ENCODE measurements around the gene TMEM271.
A peak's percentile ranks its signal among the peaks of the same experiment; 100 is the strongest.
"Not testable (repeated sequence)": the region's sequence is repeated elsewhere in the genome, so short reads cannot be mapped to it uniquely, and the experiment has no call there.

Gene TMEM271

GRCh38 chr4:561426-561825 lies 14.7 kb downstream of the TMEM271 start:
- DNase-seq = no peak

GRCh38 chr4:560731-561291 lies 15.3 kb downstream of the TMEM271 start:
- no peak for DNase-seq

GRCh38 chr4:560061-560460 lies 16.0 kb downstream of the TMEM271 start:
- DNase-seq = no peak

- peak; percentile 41 for DNase-seq
Observed at GRCh38 chr4:555566-556275, 20.4 kb downstream of the TMEM271 start.

GRCh38 chr4:554793-555320 lies 21.2 kb downstream of the TMEM271 start:
- DNase-seq = not testable (repeated sequence)

GRCh38 chr4:552019-552418 lies 24.1 kb downstream of the TMEM271 start:
- no peak for DNase-seq

GRCh38 chr4:550268-550667 lies 25.8 kb downstream of the TMEM271 start:
- DNase-seq = not testable (repeated sequence)

GRCh38 chr4:548976-549375 lies 27.1 kb downstream of the TMEM271 start:
- DNase-seq = no peak

- DNase-seq = peak; percentile 40
Observed at GRCh38 chr4:545612-546011, 30.5 kb downstream of the TMEM271 start.

- peak; percentile 43 for DNase-seq
Observed at GRCh38 chr4:544386-545105, 31.5 kb downstream of the TMEM271 start.

GRCh38 chr4:541271-541670 lies 34.8 kb downstream of the TMEM271 start:
- DNase-seq = peak; percentile 8

- DNase-seq = peak; percentile 16
Observed at GRCh38 chr4:538542-539142, 37.5 kb downstream of the TMEM271 start.

GRCh38 chr4:537436-538264 lies 38.4 kb downstream of the TMEM271 start:
- DNase-seq = peak; percentile 48

- peak; percentile 46 for DNase-seq
Observed at GRCh38 chr4:536351-536972, 39.6 kb downstream of the TMEM271 start.

GRCh38 chr4:535924-536281 lies 40.2 kb downstream of the TMEM271 start:
- DNase-seq = no peak

- DNase-seq = no peak
Observed at GRCh38 chr4:535181-535923, 40.7 kb downstream of the TMEM271 start.

GRCh38 chr4:534576-535151 lies 41.4 kb downstream of the TMEM271 start:
- peak; percentile 28 for DNase-seq

GRCh38 chr4:534101-534575 lies 42.0 kb downstream of the TMEM271 start:
- DNase-seq = peak; percentile 44

GRCh38 chr4:533318-534100 lies 42.6 kb downstream of the TMEM271 start:
- DNase-seq = peak; percentile 47
